ENCODE measurements around the gene CHAD.
"Not testable (repeated sequence)": the region's sequence is repeated elsewhere in the genome, so short reads cannot be mapped to it uniquely, and the experiment has no call there.

GRCh38 chr17:50472761-50473161 is 4.1 kb upstream of the CHAD start:
- not testable (repeated sequence) for TF ChIP-seq CTCF, POLR2A (IDR thresholded peaks at IDR 0.05)

Measured in prostate gland (tissue), 2 donors.